GM23248 (cell line): ENCODE data around the gene SFT2D2. TPM values are rescaled to one million over a fixed set of nuclear protein-coding genes. Genes with fewer than 3 reads are reported as not detected.
"Not testable (repeated sequence)": the region's sequence is repeated elsewhere in the genome, so short reads cannot be mapped to it uniquely, and the experiment has no call there.

Experiments
- DNase-seq: peaks from one replicate; pipeline ENCODE4 v3.0.0-alpha.2; 2015
- H2AFZ ChIP-seq: fragments of 200-600 bp; sonication (generic); 2 replicates; pipeline ENCODE4 v1.6.1; 2016; ENCODE audit warnings: antibody characterized with exemption
- H3F3A ChIP-seq: fragments of 200-600 bp; sonication (generic); 2 replicates; pipeline ENCODE4 v1.6.1; 2016; ENCODE audit warnings: mild to moderate bottlenecking, antibody characterized with exemption, mixed run types; ENCODE audit not compliant: insufficient read depth
- H3K27ac ChIP-seq: fragments of 200-600 bp; sonication (generic); 2 replicates; pipeline ENCODE4 v1.5.1; 2016; ENCODE audit warnings: mild to moderate bottlenecking
- H3K27me3 ChIP-seq: fragments of 200-600 bp; sonication (generic); replicated peaks from 2 replicates; pipeline ENCODE4 v1.6.1; 2016; ENCODE audit warnings: mild to moderate bottlenecking; ENCODE audit not compliant: insufficient read depth
- H3K36me3 ChIP-seq: fragments of 200-600 bp; sonication (generic); 2 replicates; pipeline ENCODE4 v1.6.1; 2016; ENCODE audit warnings: low read depth, mild to moderate bottlenecking
- H3K4me1 ChIP-seq: fragments of 200-600 bp; sonication (generic); 2 replicates; pipeline ENCODE4 v1.6.1; 2016; ENCODE audit warnings: mild to moderate bottlenecking; ENCODE audit not compliant: insufficient read depth
- H3K4me2 ChIP-seq: fragments of 200-600 bp; sonication (generic); one replicate; pipeline ENCODE4 v1.6.1; 2016; ENCODE audit warnings: mild to moderate bottlenecking; ENCODE audit not compliant: unreplicated experiment
- H3K4me3 ChIP-seq: fragments of 200-600 bp; sonication (generic); 2 replicates; pipeline ENCODE4 v1.5.1; 2016; ENCODE audit warnings: mild to moderate bottlenecking
- H3K79me2 ChIP-seq: fragments of 200-600 bp; sonication (generic); 2 replicates; pipeline ENCODE4 v1.6.1; 2016; ENCODE audit warnings: mild to moderate bottlenecking; ENCODE audit not compliant: insufficient read depth
- H3K9ac ChIP-seq: fragments of 200-600 bp; sonication (generic); 2 replicates; pipeline ENCODE4 v1.6.1; 2016; ENCODE audit warnings: mild to moderate bottlenecking
- H3K9me2 ChIP-seq: fragments of 200-600 bp; sonication (generic); 2 replicates; pipeline ENCODE4 v1.6.1; 2016; ENCODE audit warnings: mixed run types, mild to moderate bottlenecking, moderate library complexity; ENCODE audit not compliant: insufficient read depth
- H3K9me3 ChIP-seq: fragments of 200-600 bp; sonication (generic); one replicate; pipeline ENCODE4 v1.6.1; 2017; ENCODE audit warnings: low read depth
- H4K20me1 ChIP-seq: fragments of 200-600 bp; sonication (generic); 2 replicates; pipeline ENCODE4 v1.6.0; 2016; ENCODE audit not compliant: insufficient read depth
- EZH2 ChIP-seq: fragments of 200-600 bp; sonication (generic); IDR thresholded peaks from 2 replicates; pipeline ENCODE4 v1.6.1; 2018; ENCODE audit warnings: antibody characterized with exemption, mild to moderate bottlenecking; ENCODE audit not compliant: insufficient read depth, poor library complexity, severe bottlenecking
- EZH2phosphoT487 ChIP-seq: fragments of 200-600 bp; sonication (generic); IDR thresholded peaks from 2 replicates; pipeline ENCODE4 v1.6.1; 2018; ENCODE audit warnings: antibody characterized with exemption, moderate library complexity, mild to moderate bottlenecking, low read depth; ENCODE audit not compliant: insufficient read depth
- whole genome bisulfite sequencing, 2 experiments: methylation state at CpG; one replicate each; pipeline ENCODE4 v1.1.6; 2015 to 2017; ENCODE audit warnings: low lambda C conversion rate in 2 of 2, low coverage in 1 of 2; ENCODE audit errors: missing lambda C conversion rate in 2 of 2; 5-methylcytosine and 5-hydroxymethylcytosine counted together
- in situ Hi-C: fragments of 300-500 bp; cut with MboI; formaldehyde crosslinking; loops from 2 replicates; pipeline ENCODE4 v1.15.0; 2020
- polyA plus RNA-seq: library from polyadenylated mRNA; unstranded; fragments of >200 nt; fragmentation: Nextera tagmentation; extraction: Ambion mirVana; gene quantifications from 2 replicates; pipeline ENCODE4 v1.2.1, GENCODE V29; 2016
- total RNA-seq: library from RNA; depleted of rRNA; stranded (reverse); fragments of >200 nt; shearing (Covaris generic); gene quantifications from 2 replicates; pipeline ENCODE4 v1.2.3, GENCODE V29; 2014

SFT2D2 gene
- total and polyA plus RNA-seq, 2 experiments from 2014 or later, result 38.4 to 54.4 TPM

- peaks cover 38% of the 10 kb centered on the region for H3F3A ChIP-seq
- no peaks in the 10 kb centered on the region for H3K79me2 ChIP-seq
- TF ChIP-seq EZH2 (no peak), EZH2phosphoT487 (no peak)
- peaks cover 7% of the 10 kb centered on the region; the same call in 1 of the 2 replicates for H3K36me3 ChIP-seq
- H3K4me1 ChIP-seq, result peaks cover 22% of the 10 kb centered on the region
- no peaks in the 10 kb centered on the region; the same call in 1 of the 2 replicates for H3K9me2 ChIP-seq
- H3K27ac ChIP-seq, result no peak overlapping the region
- no peak overlapping the region for H3K4me3 ChIP-seq
- H3K9ac ChIP-seq, result no peak overlapping the region
- H4K20me1 ChIP-seq, result no peaks in the 10 kb centered on the region
- peak; percentile 20 for DNase-seq
- no peaks in the 10 kb centered on the region for H3K27me3 ChIP-seq
- no peak overlapping the region for H2AFZ ChIP-seq
- H3K9me3 ChIP-seq, result no peaks in the 10 kb centered on the region
- in situ Hi-C loops, result no loop called here
- no peak overlapping the region for H3K4me2 ChIP-seq
These were observed 19.7 kb upstream of the SFT2D2 start for GRCh38 chr1:168206111-168206510.

- in situ Hi-C loops, H3K27ac ChIP-seq, H3K4me2 ChIP-seq, H4K20me1 ChIP-seq, H3K36me3 ChIP-seq, H3K27me3 ChIP-seq, H3K79me2 ChIP-seq, H3K9me2 ChIP-seq, DNase-seq, H3K4me3 ChIP-seq, H3K9ac ChIP-seq, H2AFZ ChIP-seq, H3K9me3 ChIP-seq: not testable (repeated sequence)
- 83 to 100% methylated on average over 3 to 6 of the region's 34 CpGs for WGBS, 2 experiments
- peaks cover 16% of the 10 kb centered on the region for H3K4me1 ChIP-seq
- peaks cover 22% of the 10 kb centered on the region for H3F3A ChIP-seq
These were observed 18.1 kb upstream of the SFT2D2 start for GRCh38 chr1:168207673-168208072.

GRCh38 chr1:168210312-168210711, 15.5 kb upstream of the SFT2D2 start:
- Histone ChIP-seq H4K20me1 (no peaks in the 10 kb centered on the region), H3K27me3 (no peaks in the 10 kb centered on the region), H3K4me3 (no peak overlapping the region), H2AFZ (no peak overlapping the region), H3K9ac (no peak overlapping the region), H3K79me2 (no peaks in the 10 kb centered on the region), H3F3A (peaks cover 7% of the 10 kb centered on the region; the same call in 1 of the 2 replicates), H3K9me2 (no peaks in the 10 kb centered on the region; the same call in 1 of the 2 replicates), H3K27ac (no peak overlapping the region), H3K36me3 (no peaks in the 10 kb centered on the region), H3K9me3 (no peaks in the 10 kb centered on the region), H3K4me1 (no peaks in the 10 kb centered on the region), H3K4me2 (no peak overlapping the region)
- TF ChIP-seq EZH2, result no peak
- TF ChIP-seq EZH2phosphoT487, result no peak
- no peak for DNase-seq
- WGBS, 2 experiments, result 86 to 88% methylated on average over 3 of the region's 3 CpGs
- in situ Hi-C loops, result no loop called here

GRCh38 chr1:168213349-168213748, 12.5 kb upstream of the SFT2D2 start:
- H3F3A ChIP-seq, result no peaks in the 10 kb centered on the region
- no peaks in the 10 kb centered on the region for H3K27me3 ChIP-seq
- no peaks in the 10 kb centered on the region for H3K36me3 ChIP-seq
- WGBS, 2 experiments, result 83 to 93% methylated on average over 2 of the region's 2 CpGs
- H3K4me3 ChIP-seq, result no peak overlapping the region
- no peaks in the 10 kb centered on the region for H3K4me1 ChIP-seq
- no peak overlapping the region for H3K27ac ChIP-seq
- no peak for TF ChIP-seq EZH2
- no peak for TF ChIP-seq EZH2phosphoT487
- no peak overlapping the region for H3K4me2 ChIP-seq
- H3K9ac ChIP-seq, result no peak overlapping the region
- no peaks in the 10 kb centered on the region for H3K79me2 ChIP-seq
- DNase-seq, result no peak
- H2AFZ ChIP-seq, result no peak overlapping the region
- no peaks in the 10 kb centered on the region for H3K9me3 ChIP-seq
- in situ Hi-C loops, result no loop called here
- no peaks in the 10 kb centered on the region for H3K9me2 ChIP-seq
- no peaks in the 10 kb centered on the region for H4K20me1 ChIP-seq

DNA sequence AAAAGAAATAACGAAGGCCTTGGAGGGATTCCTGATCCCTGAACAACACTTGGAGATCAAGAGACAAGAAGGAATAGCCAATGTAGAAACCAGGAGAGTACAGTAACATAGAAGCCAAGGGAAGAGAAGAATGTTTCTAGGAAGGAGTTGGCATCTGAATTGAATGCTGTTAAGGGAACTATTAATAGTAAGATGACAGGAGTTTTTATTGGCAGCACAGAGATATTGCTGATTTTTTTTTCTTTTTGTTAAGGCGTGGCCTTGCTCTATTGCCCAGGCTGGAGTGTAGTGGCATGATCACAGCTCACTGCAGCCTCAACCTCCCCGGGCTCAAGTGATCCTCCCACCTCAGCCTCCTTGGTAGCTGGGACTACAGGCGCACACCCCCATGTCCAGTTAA, 9.6 kb upstream of the SFT2D2 start:
- no peak for DNase-seq
- Histone ChIP-seq H3K9ac (no peak overlapping the region), H3K36me3 (no peaks in the 10 kb centered on the region), H2AFZ (no peak overlapping the region), H3K9me2 (no peaks in the 10 kb centered on the region), H3F3A (no peaks in the 10 kb centered on the region), H4K20me1 (no peaks in the 10 kb centered on the region), H3K4me3 (no peak overlapping the region), H3K9me3 (no peaks in the 10 kb centered on the region), H3K27ac (no peak overlapping the region), H3K4me1 (no peaks in the 10 kb centered on the region), H3K4me2 (no peak overlapping the region), H3K27me3 (no peaks in the 10 kb centered on the region), H3K79me2 (no peaks in the 10 kb centered on the region)
- in situ Hi-C loops, result no loop called here
- no peak for TF ChIP-seq EZH2
- no peak for TF ChIP-seq EZH2phosphoT487
- 40 to 42% methylated on average over 4 of the region's 4 CpGs for WGBS, 2 experiments
